Bronchial epithelial cell (primary cell): ENCODE data around the gene KY. TPM values are rescaled to one million over a fixed set of nuclear protein-coding genes. Genes with fewer than 3 reads are reported as not detected.

Source experiments
- DNase-seq: peaks from one replicate; pipeline ENCODE4 v3.0.0-alpha.2; 2010; ENCODE audit warnings: low read depth
- FAIRE-seq: peaks from 2 replicates; lab custom pipeline; 2011; peaks lifted over from hg19 to GRCh38; lab: Jason Lieb, UNC
- H3K27me3 ChIP-seq: 2 replicates; pipeline ENCODE4 v1.5.1; 2011; ENCODE audit warnings: low read length; ENCODE audit not compliant: control insufficient read depth, insufficient read depth
- H3K36me3 ChIP-seq: 2 replicates; pipeline ENCODE4 v1.5.1; 2011; ENCODE audit warnings: low read length; ENCODE audit not compliant: control insufficient read depth, insufficient read depth
- H3K4me3 ChIP-seq: 2 replicates; pipeline ENCODE4 v1.5.1; 2011; ENCODE audit warnings: mild to moderate bottlenecking, low read depth, low read length, control low read depth
- total RNA-seq: library from RNA; depleted of rRNA; stranded (reverse); fragments of >200 nt; gene quantifications from 2 replicates; pipeline ENCODE4 v1.2.1, GENCODE V29; 2014
- TF ChIP-seq, protein P1 (sequence below): IDR thresholded peaks from 2 replicates; pipeline ENCODE4 v1.5.1; 2011; ENCODE audit warnings: mild to moderate bottlenecking, moderate library complexity, low read length, control low read depth, inconsistent platforms; ENCODE audit not compliant: insufficient read depth, severe bottlenecking

The KY gene
- total RNA-seq, 1 donor from 2014 or later = not detected

DNA sequence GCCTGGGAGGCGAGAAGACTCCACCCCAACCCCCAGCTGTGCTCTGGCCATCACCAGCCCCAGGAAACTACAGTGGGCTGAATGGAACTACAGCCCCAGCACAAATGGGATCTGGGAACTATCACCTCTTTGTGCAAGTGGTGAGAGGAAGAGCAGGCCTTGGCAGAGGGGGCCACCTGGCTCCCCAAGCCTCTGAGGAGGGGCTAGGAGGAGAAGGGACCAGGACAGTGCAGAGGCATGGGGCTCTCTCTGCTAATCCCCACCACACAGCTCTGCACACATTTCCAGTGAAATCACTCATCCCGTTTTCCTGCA, 31.6 kb downstream of the KY start:
- no peak for FAIRE-seq

DNA sequence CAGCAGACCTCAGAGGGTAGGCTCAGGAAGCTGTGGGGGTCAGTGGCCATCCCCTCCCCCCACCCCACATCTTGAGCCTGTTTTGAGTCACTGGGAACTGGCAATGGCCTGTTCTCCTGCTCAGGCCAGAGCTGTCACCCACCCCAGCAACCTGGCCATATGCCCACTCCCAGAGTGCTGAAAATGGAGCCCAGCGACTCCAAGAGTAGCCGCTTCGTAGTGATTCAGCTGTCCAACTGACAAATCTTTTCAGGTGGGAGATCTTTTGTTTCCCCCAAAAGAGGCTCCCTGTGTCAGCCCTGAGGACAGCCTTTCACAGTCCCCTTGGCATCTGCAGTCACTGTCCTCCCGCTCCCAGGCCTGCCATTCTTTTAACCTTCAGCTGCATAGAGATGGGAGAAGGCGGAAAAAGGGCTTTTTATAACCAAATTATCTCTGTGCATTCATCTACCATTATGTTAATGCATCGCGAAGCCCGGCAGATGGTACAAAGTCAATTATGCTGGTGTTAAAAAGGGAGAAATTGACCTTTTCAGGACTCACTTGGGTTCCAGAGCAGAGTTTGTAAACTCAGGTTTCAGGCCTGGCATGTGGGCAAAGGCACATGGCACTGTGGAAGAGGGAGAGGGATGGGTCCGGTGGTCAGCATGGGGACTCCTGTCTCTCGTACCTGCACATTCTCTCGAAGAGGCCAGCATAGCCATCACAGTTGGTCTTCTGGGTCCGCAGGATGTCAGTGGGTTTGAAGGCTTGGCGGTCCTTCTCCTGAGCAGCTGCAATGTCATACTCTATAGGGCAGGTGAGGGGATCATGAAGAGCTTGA, 32.1 kb downstream of the KY start:
- no peaks in the 10 kb centered on the region for H3K27me3 ChIP-seq
- TF ChIP-seq, protein P1, sequence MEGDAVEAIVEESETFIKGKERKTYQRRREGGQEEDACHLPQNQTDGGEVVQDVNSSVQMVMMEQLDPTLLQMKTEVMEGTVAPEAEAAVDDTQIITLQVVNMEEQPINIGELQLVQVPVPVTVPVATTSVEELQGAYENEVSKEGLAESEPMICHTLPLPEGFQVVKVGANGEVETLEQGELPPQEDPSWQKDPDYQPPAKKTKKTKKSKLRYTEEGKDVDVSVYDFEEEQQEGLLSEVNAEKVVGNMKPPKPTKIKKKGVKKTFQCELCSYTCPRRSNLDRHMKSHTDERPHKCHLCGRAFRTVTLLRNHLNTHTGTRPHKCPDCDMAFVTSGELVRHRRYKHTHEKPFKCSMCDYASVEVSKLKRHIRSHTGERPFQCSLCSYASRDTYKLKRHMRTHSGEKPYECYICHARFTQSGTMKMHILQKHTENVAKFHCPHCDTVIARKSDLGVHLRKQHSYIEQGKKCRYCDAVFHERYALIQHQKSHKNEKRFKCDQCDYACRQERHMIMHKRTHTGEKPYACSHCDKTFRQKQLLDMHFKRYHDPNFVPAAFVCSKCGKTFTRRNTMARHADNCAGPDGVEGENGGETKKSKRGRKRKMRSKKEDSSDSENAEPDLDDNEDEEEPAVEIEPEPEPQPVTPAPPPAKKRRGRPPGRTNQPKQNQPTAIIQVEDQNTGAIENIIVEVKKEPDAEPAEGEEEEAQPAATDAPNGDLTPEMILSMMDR = no peak
- H3K4me3 ChIP-seq = no peak overlapping the region
- H3K36me3 ChIP-seq = no peaks in the 10 kb centered on the region
- no peak for FAIRE-seq
- no peak for DNase-seq

More for the DNA sequence above, 31.6 kb downstream of the KY start:
- TF ChIP-seq, protein P1 = no peak
- no peak overlapping the region for H3K4me3 ChIP-seq
- H3K27me3 ChIP-seq = no peaks in the 10 kb centered on the region
- no peaks in the 10 kb centered on the region for H3K36me3 ChIP-seq
- no peak for DNase-seq

DNA sequence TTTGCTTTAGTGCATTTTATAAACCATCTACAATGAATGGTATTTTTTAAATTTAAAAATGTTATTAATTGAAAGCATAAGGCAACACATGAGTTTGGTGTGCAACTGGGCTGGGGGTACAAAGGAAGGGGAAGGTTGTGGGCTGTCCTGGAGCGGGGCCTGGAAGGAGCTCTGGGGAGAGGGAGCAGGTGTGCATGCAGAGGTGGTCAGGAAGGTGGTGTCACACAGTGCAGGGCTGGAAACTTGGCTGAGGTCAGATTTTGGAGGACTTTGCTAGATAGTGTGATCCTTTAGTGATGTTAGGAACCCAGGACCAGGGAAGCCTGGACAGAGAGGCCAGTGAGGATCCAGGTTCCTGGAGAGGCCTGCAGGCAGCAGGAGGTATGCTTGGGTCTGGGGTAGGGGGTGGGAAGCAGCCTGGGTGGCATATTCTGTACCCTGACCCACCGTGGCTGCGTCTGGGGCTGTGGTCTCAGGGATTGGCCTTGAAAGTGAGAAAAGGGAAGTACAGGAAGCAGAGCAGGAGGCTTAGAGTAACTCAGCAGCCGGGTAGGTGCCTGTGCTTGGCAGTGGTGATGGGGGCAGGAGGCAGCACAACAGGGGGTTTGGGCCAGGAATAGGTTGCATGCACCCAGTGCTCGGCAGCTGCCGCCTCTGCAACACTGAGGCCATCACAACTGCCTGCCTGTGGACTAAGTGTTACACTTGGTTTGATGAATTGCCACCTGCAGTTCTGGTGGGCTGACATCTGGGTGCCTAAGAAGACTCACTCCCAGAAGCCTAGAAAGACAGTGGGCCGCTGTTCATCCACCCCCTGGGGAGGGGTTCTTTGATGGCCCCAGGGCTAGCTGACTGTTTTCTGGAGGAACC, 33.0 kb downstream of the KY start:
- FAIRE-seq (no peak), DNase-seq (no peak)
- no peaks in the 10 kb centered on the region for H3K36me3 ChIP-seq
- H3K4me3 ChIP-seq = no peak overlapping the region
- no peaks in the 10 kb centered on the region for H3K27me3 ChIP-seq
- TF ChIP-seq, protein P1 = no peak

DNA sequence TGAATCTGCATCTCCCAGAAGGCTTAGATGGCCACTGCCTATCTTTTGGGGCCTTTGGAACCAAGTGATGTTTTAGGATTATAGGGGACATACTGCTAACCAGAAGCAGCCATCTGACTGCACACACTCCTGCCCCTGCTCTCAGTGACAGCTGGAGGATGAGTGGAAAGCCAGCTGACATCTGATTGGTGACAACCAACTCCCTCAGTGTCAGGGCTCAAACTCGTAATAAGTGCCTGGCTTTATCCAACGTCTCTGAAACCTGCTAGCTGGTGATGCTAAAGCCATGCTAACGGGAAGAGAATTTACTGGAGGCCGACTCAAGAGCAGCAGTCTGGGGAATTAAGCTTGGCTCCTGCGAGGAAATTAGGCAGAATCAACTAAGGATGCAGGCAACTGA, 35.1 kb downstream of the KY start:
- TF ChIP-seq, protein P1 = no peak
- no peaks in the 10 kb centered on the region for H3K27me3 ChIP-seq
- no peak overlapping the region for H3K4me3 ChIP-seq
- DNase-seq (no peak), FAIRE-seq (no peak)
- H3K36me3 ChIP-seq = no peaks in the 10 kb centered on the region

DNA sequence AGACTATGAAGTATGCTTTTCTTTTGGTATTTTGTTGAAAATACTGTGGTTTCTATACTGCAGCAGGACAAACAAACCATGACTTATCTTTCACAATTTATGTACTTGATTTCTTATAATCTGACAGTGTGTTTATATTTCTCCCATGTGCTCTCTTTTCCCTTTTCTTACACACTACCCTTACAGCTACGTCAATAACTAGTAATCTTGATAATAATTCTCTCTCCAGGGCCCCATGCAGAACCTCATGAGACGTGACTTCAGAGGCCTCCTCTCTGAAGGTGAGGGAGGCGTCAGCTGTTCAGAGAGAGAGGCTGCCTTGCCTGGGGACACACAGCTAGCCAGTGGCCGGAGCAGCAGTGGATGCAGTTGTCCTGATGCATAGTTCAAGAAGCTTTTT, 35.9 kb downstream of the KY start:
- TF ChIP-seq, protein P1 = no peak
- DNase-seq (no peak), FAIRE-seq (no peak)
- no peak overlapping the region for H3K4me3 ChIP-seq
- peaks cover 2% of the 10 kb centered on the region for H3K27me3 ChIP-seq
- H3K36me3 ChIP-seq = no peaks in the 10 kb centered on the region
